ENCODE results near the gene HMGCL.
"Not testable (repeated sequence)": the region's sequence is repeated elsewhere in the genome, so short reads cannot be mapped to it uniquely, and the experiment has no call there.

The HMGCL gene

DNA sequence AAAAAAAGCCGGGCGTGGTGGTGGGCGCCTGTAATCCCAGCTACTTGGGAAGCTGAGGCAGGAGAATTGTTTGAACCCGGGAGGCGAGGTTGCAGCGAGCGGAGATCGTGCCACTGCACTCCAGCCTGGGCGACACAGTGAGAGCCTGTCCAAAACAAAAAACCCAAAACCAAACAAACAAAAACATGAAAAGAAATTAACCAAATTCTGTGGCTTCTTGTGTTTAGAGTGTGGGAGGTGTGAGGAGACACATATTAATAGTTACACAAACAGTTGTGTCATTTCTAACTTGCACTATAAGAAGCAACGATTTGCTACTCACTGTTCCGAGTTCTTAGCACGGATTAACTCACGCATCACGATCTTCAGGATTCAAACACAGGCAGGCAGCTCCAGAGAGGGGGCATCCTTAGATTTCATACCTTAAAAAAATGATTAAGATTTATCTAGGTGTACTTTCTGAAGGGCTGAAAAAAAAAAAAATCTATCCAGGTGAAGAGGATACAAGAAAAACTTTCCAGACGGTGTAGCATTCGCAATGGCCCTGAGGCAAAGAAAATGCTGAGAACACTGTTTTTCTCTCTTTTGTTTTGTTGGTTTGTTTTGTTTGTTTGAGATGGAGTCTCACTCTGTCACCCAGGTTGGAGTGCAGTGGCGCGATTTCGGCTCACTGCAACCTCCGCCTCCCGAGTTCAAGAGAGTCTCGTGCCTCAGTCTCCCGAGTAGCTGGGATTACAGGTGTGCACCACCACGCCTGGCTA lies 713 bp upstream of the HMGCL start:
- DNase-seq: no peak

DNA sequence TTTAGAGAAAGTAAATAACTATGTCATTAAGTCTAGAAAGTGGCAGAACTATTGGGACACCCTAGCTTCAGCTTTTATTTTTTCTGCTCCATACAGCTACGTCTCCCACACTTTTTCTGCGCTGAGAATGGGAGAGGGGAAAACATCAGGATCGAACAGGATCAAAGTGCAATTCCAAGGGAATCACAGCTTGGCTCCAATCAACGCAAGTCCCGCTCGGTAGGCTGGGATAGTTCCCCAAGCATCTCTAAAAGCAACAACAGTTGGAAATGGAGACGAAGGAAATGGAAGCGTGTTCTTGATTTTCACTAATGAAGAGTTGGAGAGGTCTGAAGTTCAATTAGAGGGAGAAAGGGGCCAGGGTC lies 536 bp downstream of the HMGCL start:
- no peak for DNase-seq

DNA sequence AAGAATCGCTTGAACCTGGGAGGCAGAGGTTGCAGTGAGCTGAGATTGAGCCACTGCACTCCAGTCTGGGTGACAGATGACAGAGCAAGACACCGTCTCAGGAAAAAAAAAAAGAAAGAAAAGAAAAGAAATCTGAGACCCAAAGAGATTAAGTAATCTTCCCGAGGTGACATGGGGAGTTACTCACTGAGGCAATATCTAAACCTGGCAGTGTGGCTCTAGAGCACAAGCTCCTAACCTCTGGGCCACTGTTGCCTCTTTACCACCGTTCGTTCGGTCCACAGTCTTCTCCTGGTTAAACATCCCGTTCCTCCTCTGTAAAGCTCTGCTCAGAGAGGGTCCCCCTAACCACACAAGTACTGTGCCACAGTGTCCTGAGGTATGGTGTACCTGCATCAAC lies 1.5 kb downstream of the HMGCL start:
- no peak for DNase-seq

DNA sequence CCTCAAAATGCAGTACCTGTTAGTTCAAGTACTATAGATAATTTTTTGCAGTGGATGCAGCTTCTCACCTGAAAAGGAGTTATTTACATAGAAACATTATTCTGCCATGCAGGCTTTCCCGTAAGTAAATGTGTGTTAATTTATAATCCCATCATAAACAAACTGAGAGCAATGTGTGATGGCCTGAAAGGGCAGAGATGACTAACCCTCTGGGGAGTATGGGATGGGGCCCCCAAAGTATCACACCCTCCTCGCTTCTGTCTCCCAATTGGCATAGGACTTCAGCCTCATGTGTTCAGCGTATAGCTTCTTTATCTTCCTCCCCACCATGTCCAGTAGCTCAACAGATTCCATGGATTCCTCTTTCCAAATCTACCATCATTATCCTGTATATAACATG lies 7.6 kb downstream of the HMGCL start:
- no peak for DNase-seq

DNA sequence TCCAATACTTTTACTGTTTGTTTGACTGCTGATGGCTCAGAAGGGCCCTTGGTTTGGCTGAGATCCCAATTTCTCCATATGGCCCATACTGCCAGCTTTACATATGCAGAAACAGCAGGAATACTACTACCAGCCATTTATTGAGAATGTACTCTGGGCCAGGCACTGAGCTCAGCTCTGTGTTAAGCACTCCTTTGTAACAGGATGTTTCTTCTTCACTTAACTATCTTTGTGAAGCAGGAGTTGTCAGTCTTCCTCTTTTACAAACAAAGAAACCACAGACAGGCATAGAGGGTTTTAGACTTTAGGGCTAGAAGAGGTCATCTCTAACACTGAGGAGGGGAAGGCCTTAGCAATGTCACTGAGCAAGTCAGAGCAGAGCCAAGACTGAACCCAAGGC lies 8.3 kb downstream of the HMGCL start:
- no peak for DNase-seq

DNA sequence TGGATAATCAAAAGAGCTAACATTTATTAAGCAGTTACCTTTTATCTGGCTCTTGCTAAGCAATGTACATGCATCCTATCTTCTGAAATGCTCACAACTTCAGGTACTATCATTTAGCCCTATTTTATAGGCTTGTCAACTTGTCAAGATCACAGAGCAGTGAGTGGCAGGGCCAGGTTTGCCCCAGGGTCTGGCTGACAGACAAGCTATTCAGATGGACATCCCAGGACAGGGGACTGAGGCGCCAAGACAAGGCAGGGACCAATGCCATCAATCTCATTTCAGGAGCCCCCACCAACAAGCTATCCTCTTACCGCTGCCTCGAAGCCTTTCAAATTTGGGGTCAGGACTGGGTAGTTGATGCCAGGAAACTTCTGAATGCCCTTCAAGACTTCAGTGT lies 8.9 kb downstream of the HMGCL start:
- DNase-seq: no peak

- no peak for DNase-seq
Measured at GRCh38 chr1:23814016-23814415, 11.2 kb downstream of the HMGCL start.

GRCh38 chr1:23810818-23811540 lies 14.2 kb downstream of the HMGCL start:
- no peak for DNase-seq

- DNase-seq: peak; percentile 25
Measured at GRCh38 chr1:23809751-23810171, 15.5 kb downstream of the HMGCL start.

GRCh38 chr1:23807453-23807852 lies 17.8 kb downstream of the HMGCL start:
- no peak for DNase-seq

DNA sequence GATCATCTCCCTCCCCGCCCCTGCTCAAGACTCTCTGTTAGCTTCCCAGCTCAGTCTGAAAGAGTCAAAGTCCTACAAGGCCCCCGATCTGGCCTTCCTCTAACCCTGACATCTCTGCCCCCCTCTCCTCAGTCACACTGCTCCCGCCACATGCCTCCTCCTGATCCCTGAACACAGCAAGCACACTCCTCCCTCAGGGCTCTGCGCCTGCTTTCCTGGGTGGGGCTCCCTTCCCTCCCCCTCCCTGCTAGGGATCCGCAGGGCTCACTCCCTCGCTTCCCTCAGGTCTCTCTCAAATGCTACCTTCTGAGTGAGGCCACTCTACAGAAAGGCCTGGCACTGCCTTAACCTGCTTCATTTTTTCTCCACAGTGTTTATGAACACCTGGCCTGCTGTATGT lies 18.9 kb downstream of the HMGCL start:
- DNase-seq: no peak

DNA sequence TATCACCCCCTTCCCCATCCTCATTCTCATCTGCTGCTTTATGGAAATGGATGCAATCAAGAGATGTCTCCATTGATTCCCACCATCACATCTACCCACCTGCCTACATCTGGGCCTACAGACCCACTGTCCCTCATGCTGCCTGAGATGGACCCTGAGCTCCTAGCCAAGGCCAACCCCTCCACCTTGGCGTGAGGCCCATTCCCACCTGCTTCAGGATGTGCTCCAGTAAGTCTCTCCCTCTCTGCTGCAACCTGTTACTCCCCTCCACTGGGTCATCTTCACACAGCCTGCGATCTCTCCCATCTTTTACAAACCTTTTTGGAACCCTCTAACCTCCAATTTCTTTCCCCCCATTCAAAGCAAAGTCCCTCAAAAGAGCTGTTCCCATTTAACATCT lies 20.2 kb downstream of the HMGCL start:
- no peak for DNase-seq

DNA sequence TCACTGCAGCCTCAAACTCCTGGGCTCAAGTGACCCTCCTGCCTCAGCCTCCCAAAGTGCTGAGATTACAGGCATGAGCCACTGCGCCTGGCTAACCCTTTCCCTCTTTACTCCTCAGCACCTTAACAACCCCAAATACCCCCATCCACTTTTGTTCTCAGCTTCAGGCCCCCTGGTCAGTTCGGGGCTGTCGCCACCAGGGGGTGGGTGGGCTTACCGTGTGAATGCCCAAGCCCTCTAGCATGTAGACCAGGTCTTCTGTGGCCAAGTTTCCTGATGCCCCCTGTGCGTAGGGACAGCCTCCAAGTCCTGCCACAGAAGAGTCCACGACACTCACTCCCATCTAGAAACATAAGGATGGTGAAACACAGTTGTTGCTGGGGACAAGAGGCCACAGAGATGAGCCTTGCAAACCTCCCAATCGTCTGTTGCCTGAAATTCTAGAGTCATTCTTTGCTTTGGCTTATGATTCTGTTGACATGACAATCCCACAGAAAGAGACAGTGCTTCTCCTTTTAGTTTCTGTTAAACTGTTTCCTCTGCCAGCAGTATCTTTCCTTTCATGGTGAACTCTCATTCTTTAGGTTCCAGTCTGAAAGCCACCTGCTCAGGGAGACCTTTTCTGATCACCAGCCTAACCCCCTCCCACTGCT lies 20.9 kb downstream of the HMGCL start:
- no peak for DNase-seq

DNA sequence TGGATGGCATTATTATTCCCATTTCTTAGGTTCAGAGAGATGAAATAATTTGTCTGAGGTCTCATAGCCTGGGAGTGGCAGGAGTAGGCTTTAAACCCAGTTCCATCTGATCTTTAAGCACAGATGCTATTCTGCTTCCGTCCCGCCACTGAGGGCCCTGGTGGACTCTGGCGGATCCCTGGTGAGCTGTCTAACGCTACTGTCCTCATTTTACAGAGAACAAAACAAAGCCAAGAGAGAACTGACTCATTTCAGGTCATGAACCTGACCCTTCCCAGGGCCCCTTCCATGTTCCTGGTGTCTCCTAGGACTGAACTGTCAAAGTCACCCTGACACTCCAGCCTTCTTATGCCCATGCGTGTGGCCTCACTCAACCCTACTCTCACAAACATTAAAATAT lies 21.6 kb downstream of the HMGCL start:
- DNase-seq: no peak

DNA sequence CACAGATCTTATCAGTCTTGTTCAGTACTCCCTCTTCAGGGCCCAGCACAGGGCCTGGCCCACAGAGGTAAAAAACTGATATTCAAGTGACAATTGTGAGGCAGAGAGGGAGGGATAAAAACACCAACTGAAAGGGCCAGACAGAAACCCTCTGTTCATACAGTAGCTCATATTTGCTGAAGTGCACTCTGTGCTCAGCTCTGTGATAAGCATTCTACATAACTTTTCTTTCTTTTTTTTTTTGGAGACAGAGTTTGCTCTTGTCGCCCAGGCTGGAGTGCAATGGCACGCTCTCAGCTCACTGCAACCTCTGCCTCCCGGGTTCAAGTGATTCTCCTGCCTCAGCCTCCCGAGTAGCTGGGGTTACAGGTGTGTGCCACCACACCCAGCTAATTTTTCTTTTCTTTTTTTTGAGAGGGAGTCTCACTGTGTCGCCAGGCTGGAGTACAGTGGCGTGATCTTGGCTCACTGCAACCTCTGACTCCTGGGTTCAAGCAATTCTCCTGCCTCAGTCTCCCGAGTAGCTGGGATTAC lies 22.4 kb downstream of the HMGCL start:
- DNase-seq: not testable (repeated sequence)

DNA sequence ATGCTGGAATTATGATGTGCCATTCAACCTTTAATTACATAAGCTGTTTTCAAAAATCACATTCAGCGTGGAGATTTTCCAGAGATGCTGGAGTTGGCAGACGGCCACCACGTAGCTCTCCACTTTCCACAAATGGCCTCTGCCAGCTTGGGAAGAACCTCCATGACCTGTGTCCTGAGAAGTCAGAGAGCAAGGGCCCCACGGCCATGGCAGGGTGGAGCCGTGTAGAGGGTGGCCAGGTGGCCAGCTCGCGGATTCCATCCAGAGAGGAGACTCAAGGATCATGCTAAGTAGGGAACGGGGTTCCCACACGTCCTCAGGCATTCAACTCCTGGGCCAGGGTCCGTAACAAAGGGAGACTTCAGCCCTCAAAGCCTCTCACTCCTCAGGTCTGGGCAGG lies 23.4 kb downstream of the HMGCL start:
- DNase-seq: no peak

DNA sequence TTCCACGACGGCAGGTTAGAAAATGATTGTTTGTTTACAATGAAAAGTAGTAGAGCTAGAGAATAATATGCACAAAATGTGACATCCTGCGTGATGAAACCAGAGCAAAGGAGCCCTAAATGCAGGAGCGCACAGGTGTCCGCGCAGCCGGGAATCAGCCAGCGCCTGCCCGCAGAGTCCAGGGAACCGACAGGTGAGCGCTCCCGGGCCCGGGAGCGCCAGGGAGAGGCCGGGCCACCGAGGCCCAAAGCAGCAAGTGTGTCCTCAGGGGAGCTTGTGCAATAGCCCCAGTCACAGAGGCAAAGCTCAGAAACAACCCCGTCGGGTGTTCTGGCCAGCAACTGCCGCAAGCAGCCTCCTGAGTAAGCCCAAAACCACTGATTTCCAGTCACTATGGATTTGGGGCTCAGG lies 23.9 kb downstream of the HMGCL start:
- DNase-seq: no peak

GRCh38 chr1:23800400-23801337 lies 24.6 kb downstream of the HMGCL start, which contains the start of gene GALE:
Gene GALE (minus strand): TSS chr1:23800754. CDS start chr1:23799007, 1,747 bp downstream.
- peak; percentile 64 for DNase-seq

GRCh38 chr1:23799570-23800399 lies 25.4 kb downstream of the HMGCL start:
- no peak for DNase-seq

DNA sequence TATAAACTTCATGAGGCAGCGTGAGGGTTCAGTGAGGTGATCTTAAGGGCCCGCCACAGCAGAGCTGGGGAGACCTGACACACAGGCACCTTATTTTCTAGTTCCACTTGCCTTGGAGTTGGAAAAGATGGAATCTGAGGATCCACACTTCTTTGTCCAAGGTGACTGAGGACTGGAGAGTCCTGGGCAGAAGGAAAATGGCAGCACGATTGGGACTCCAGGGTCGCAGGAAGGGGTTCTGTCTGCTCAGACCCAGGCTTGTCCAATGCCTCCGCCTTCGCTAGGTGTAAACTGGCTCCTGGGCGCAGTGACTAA lies 26.0 kb downstream of the HMGCL start:
- DNase-seq: no peak

DNA sequence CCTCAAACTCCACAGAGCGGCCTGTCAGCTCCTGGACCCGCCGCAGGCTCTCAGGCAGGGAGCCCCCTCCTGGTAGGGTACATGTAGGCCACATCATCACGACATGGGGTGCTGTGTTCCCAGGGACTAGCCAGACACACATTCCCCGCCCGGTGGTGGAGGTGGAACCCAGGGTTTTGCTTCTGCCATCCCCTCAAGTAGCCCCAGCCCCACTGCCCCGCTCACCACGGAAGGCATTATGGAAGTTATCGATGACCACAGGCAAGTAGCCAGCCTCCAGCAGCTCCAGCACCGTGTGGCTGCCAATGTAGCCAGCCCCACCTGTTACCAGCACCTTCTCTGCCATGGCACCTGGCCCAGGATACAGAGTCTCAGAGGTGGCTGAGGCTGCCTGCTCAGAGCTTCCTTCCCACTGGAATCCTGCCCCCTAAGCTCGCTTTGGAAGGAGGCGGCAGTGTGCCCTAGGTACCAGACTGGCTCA lies 26.5 kb downstream of the HMGCL start:
- DNase-seq: no peak

Measured in NCI-H748 treated with DMSO at 0.1 percent for 48 hours (cell line).